HepG2 (cell line): ENCODE measurements around the gene DDX17. TPM values are rescaled to one million over a fixed set of nuclear protein-coding genes. Genes with fewer than 3 reads are reported as not detected.

Experiments used
- ATAC-seq: fragments of 200-7000 bp; cut with Tn5 transposase; 3 replicates; pipeline ENCODE4 v1.9.1; 2020; ENCODE audit warnings: mild to moderate bottlenecking, moderate library complexity
- BruUV-seq: library from RNA; stranded (reverse); fragments of 400-500 nt; replicated peaks from 2 replicates; lab custom pipeline; 2021; lab: Mats Ljungman, UMichigan
- CTCF ChIA-PET: fragments of 300-600 bp; formaldehyde crosslinking; extraction: SDS; loops from one replicate; lab custom pipeline; 2021; ENCODE audit warnings: low total read pairs, inconsistent platforms, low intra/inter-chr PET ratio; lab: Yijun Ruan, JAX
- POLR2A ChIA-PET: fragments of 350-600 bp; sonication (Branson Sonifier 250); formaldehyde crosslinking; loops from one replicate; lab custom pipeline; 2020; ENCODE audit warnings: antibody characterized with exemption, inconsistent platforms; lab: Yijun Ruan, JAX
- DNase-seq: peaks from one replicate; pipeline ENCODE4 v3.0.0-alpha.2; 2015; ENCODE audit warnings: low spot score
- FAIRE-seq: peaks from 3 replicates; lab custom pipeline; 2011; peaks lifted over from hg19 to GRCh38; lab: Jason Lieb, UNC
- H2AFZ ChIP-seq: one replicate; pipeline ENCODE4 v1.6.1; 2011; ENCODE audit warnings: low read length, inconsistent platforms
- H3K27ac ChIP-seq: fragments of 300-600 bp; 3 replicates; pipeline ENCODE4 v1.8.0; 2011; ENCODE audit warnings: mixed run types, mild to moderate bottlenecking, mixed read lengths, low read length, inconsistent platforms; ENCODE audit not compliant: insufficient read depth; ENCODE audit errors: extremely low read length
- H3K27me3 ChIP-seq, 2 experiments: fragments of 200-600 bp in 1 of 2; 2 replicates in 1 of 2; 3 replicates in 1 of 2; pipeline versions ENCODE4 v1.6.0 to v1.8.0; 2011; ENCODE audit warnings: low read length in 2 of 2, mild to moderate bottlenecking in 2 of 2, moderate library complexity in 2 of 2, inconsistent platforms in 1 of 2; ENCODE audit not compliant: insufficient read depth in 2 of 2, control insufficient read depth in 1 of 2
- H3K36me3 ChIP-seq, 2 experiments: fragments of 200-600 bp in 1 of 2; replicated peaks in 1 of 2; 2 replicates in 1 of 2; 3 replicates in 1 of 2; pipeline versions ENCODE4 v1.5.1 to v1.8.0; 2011; ENCODE audit warnings: low read length in 2 of 2, inconsistent platforms in 1 of 2; ENCODE audit not compliant: insufficient read depth in 2 of 2, control insufficient read depth in 1 of 2
- H3K4me1 ChIP-seq: 2 replicates; pipeline ENCODE4 v1.5.1; 2012; ENCODE audit warnings: low read length, inconsistent platforms; ENCODE audit not compliant: insufficient read depth
- H3K4me2 ChIP-seq: 2 replicates; pipeline ENCODE4 v1.6.0; 2011; ENCODE audit warnings: low read depth, low read length, inconsistent platforms
- H3K4me3 ChIP-seq, 3 experiments: fragments of 200-600 bp in 1 of 3; sonication (generic), shearing (Covaris generic) in 1 of 3; replicated peaks in 1 of 3; 2 replicates each; pipeline ENCODE4 v1.5.1; 2011 to 2016; ENCODE audit warnings: low read length in 3 of 3, inconsistent platforms in 2 of 3, low read depth in 2 of 3, mild to moderate bottlenecking in 2 of 3, control low read depth in 1 of 3, mixed read lengths in 1 of 3; ENCODE audit not compliant: insufficient read depth in 1 of 3
- H3K79me2 ChIP-seq: one replicate; pipeline ENCODE4 v1.6.1; 2011; ENCODE audit warnings: low read length, inconsistent platforms; ENCODE audit not compliant: insufficient read depth
- H3K9ac ChIP-seq: 2 replicates; pipeline ENCODE4 v1.6.0; 2011; ENCODE audit warnings: mild to moderate bottlenecking, low read depth, low read length, inconsistent platforms; ENCODE audit not compliant: insufficient read depth
- H3K9me3 ChIP-seq: 2 replicates; pipeline ENCODE4 v1.5.1; 2012; ENCODE audit warnings: mild to moderate bottlenecking, low read length
- H4K20me1 ChIP-seq: 2 replicates; pipeline ENCODE4 v1.6.0; 2011; ENCODE audit warnings: inconsistent platforms, mild to moderate bottlenecking, low read length, moderate library complexity; ENCODE audit not compliant: insufficient read depth
- GABPB1 ChIP-seq: IDR thresholded peaks from 2 replicates; pipeline ENCODE4 v1.6.1; 2016; ENCODE audit warnings: mild to moderate bottlenecking, missing genetic modification reagents, moderate library complexity, missing compliant biosample characterization
- HNF4G ChIP-seq, 2 experiments: sonication (generic) in 1 of 2; formaldehyde crosslinking in 1 of 2; IDR thresholded peaks; 2 replicates each; pipeline versions ENCODE4 v1.4.0 to v1.6.1; 2011 to 2020; ENCODE audit warnings: borderline replicate concordance in 2 of 2, low read depth in 2 of 2, mild to moderate bottlenecking in 2 of 2, low read length in 1 of 2, missing genetic modification reagents in 1 of 2, moderate library complexity in 1 of 2
- HNRNPH1 ChIP-seq: fragments of 200-400 bp; formaldehyde crosslinking; optimal IDR thresholded peaks from 2 replicates; pipeline ENCODE3; 2017; ENCODE audit warnings: mild to moderate bottlenecking, low read depth, low read length
- MEF2D ChIP-seq: sonication (generic); formaldehyde crosslinking; IDR thresholded peaks from 2 replicates; pipeline ENCODE4 v1.5.1; 2020; ENCODE audit warnings: mild to moderate bottlenecking, missing genetic modification reagents
- MYNN ChIP-seq: sonication (generic); formaldehyde crosslinking; IDR thresholded peaks from 2 replicates; pipeline ENCODE4 v1.4.0; 2020; ENCODE audit warnings: mild to moderate bottlenecking, low read depth, missing genetic modification reagents
- PBX2 ChIP-seq: IDR thresholded peaks from 2 replicates; pipeline ENCODE4 v1.6.1; 2016; ENCODE audit warnings: control low read depth
- SALL1 ChIP-seq: sonication (generic); formaldehyde crosslinking; IDR thresholded peaks from 2 replicates; pipeline ENCODE4 v1.8.0; 2022; ENCODE audit warnings: mild to moderate bottlenecking, missing genetic modification reagents
- SMAD3 ChIP-seq: sonication (generic); formaldehyde crosslinking; IDR thresholded peaks from 2 replicates; pipeline ENCODE4 v1.4.0; 2020; ENCODE audit warnings: missing genetic modification reagents
- SP1 ChIP-seq, 2 experiments: fragments of 450-650 bp in 1 of 2; sonication (generic) in 1 of 2; formaldehyde crosslinking in 1 of 2; IDR thresholded peaks; 2 replicates each; pipeline versions ENCODE4 v1.4.0 to v1.6.1; 2016 to 2020; ENCODE audit warnings: missing genetic modification reagents in 1 of 2
- ZBTB14 ChIP-seq: sonication (generic); formaldehyde crosslinking; IDR thresholded peaks from 2 replicates; pipeline ENCODE4 v1.4.0; 2020; ENCODE audit warnings: missing genetic modification reagents
- ZNF224 ChIP-seq: sonication (generic); formaldehyde crosslinking; IDR thresholded peaks from 2 replicates; pipeline ENCODE4 v1.5.0; 2020; ENCODE audit warnings: mild to moderate bottlenecking, missing genetic modification reagents
- ZNF281 ChIP-seq: sonication (generic); formaldehyde crosslinking; IDR thresholded peaks from 2 replicates; pipeline ENCODE4 v1.4.0; 2020; ENCODE audit warnings: missing genetic modification reagents, borderline replicate concordance
- ZNF350 ChIP-seq: sonication (generic); formaldehyde crosslinking; IDR thresholded peaks from 2 replicates; pipeline ENCODE4 v1.4.0; 2020; ENCODE audit warnings: mild to moderate bottlenecking, low read depth, missing genetic modification reagents, borderline replicate concordance
- ZNF367 ChIP-seq: sonication (generic); formaldehyde crosslinking; IDR thresholded peaks from 2 replicates; pipeline ENCODE4 v1.4.0; 2020; ENCODE audit warnings: missing genetic modification reagents, borderline replicate concordance
- WGBS: methylation state at CpG from one replicate; pipeline ENCODE4 v1.1.6; 2017; ENCODE audit warnings: low lambda C conversion rate; 5-methylcytosine and 5-hydroxymethylcytosine counted together
- in situ Hi-C: cut with HindIII; loops from 2 replicates; pipeline ENCODE4 v1.10.0; 2017; ENCODE audit warnings: low pct_unique_long_range_greater_than_20kb; ENCODE audit not compliant: extremely low pct_ligation_motif_present
- intact Hi-C: fragments of 100-400 bp; cut with micrococcal nuclease; formaldehyde crosslinking; loops from one replicate; pipeline ENCODE4 v1.10.0; 2022; ENCODE audit not compliant: unreplicated experiment
- polyA plus RNA-seq, 8 experiments: library from polyadenylated mRNA; depleted of rRNA in 3 of 8; stranded (reverse) in 7 of 8; unstranded in 1 of 8; fragments of >200 nt; fragmentation: Illumina TruSeq in 4 of 8; extraction: Trizol in 4 of 8; gene quantifications; 2 replicates each; pipeline versions ENCODE4 v1.2.1 to v1.2.3, GENCODE V29; 2011 to 2016; ENCODE audit warnings: low read depth in 4 of 8, missing spikeins in 1 of 8, mixed read lengths in 1 of 8; ENCODE audit not compliant: insufficient read depth in 1 of 8
- total RNA-seq, 5 experiments: library from RNA; depleted of rRNA; stranded (reverse); fragments of >200 nt; fragmentation: Illumina TruSeq; extraction: Trizol; gene quantifications; 2 replicates each; pipeline ENCODE4 v1.2.3, GENCODE V29; 2016; ENCODE audit warnings: low read depth in 1 of 5
- TF ChIP-seq, protein P1 (sequence below): sonication (generic); formaldehyde crosslinking; IDR thresholded peaks from 2 replicates; pipeline ENCODE4 v1.9.0; 2021; ENCODE audit warnings: missing genetic modification reagents, mild to moderate bottlenecking, borderline replicate concordance
- TF ChIP-seq, protein P2 (sequence below): sonication (generic); formaldehyde crosslinking; IDR thresholded peaks from 2 replicates; pipeline ENCODE4 v1.5.1; 2020; ENCODE audit warnings: mild to moderate bottlenecking, missing genetic modification reagents, moderate library complexity

DDX17 gene
- total and polyA plus RNA-seq, 2 of the 13 experiments (the other 11 are each of a cell fraction or from before 2014, with no cell fraction given) = 238 to 344 TPM

GRCh38 chr22:38444783-38445182, 61.3 kb downstream of the DDX17 start:
- in situ Hi-C loops = no loop called here
- no peak overlapping the region for H3K9ac ChIP-seq
- no peak for FAIRE-seq
- ChIA-PET POLR2A (no interaction called here), CTCF (no interaction called here)
- no peaks in the 10 kb centered on the region for H3K36me3 ChIP-seq
- no peak overlapping the region for H3K4me2 ChIP-seq
- no peak for ATAC-seq
- no peaks in the 10 kb centered on the region for H3K79me2 ChIP-seq
- DNase-seq = no peak
- no TSS peak for BruUV-seq
- H2AFZ ChIP-seq = no peak overlapping the region
- H3K27ac ChIP-seq = no peak overlapping the region
- H3K27me3 ChIP-seq = peaks cover 10 to 69% of the 10 kb centered on the region in 2 experiments
- intact Hi-C loops = no loop called here
- no peaks in the 10 kb centered on the region for H3K9me3 ChIP-seq
- H4K20me1 ChIP-seq = no peaks in the 10 kb centered on the region
- no peak overlapping the region for H3K4me3 ChIP-seq
- WGBS = 69% methylated on average over 10 of the region's 10 CpGs
- H3K4me1 ChIP-seq = no peaks in the 10 kb centered on the region
- TF ChIP-seq ZNF281 (CRISPR knock-in tag) = no peak
- no peak for TF ChIP-seq MYNN (CRISPR knock-in tag)
- TF ChIP-seq MEF2D = no peak
- TF ChIP-seq ZNF367 = no peak
- TF ChIP-seq, protein P1, sequence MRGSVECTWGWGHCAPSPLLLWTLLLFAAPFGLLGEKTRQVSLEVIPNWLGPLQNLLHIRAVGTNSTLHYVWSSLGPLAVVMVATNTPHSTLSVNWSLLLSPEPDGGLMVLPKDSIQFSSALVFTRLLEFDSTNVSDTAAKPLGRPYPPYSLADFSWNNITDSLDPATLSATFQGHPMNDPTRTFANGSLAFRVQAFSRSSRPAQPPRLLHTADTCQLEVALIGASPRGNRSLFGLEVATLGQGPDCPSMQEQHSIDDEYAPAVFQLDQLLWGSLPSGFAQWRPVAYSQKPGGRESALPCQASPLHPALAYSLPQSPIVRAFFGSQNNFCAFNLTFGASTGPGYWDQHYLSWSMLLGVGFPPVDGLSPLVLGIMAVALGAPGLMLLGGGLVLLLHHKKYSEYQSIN = no peak
- no peak for TF ChIP-seq ZNF224 (CRISPR knock-in tag)
- TF ChIP-seq, protein P2, sequence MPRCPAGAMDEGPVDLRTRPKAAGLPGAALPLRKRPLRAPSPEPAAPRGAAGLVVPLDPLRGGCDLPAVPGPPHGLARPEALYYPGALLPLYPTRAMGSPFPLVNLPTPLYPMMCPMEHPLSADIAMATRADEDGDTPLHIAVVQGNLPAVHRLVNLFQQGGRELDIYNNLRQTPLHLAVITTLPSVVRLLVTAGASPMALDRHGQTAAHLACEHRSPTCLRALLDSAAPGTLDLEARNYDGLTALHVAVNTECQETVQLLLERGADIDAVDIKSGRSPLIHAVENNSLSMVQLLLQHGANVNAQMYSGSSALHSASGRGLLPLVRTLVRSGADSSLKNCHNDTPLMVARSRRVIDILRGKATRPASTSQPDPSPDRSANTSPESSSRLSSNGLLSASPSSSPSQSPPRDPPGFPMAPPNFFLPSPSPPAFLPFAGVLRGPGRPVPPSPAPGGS (CRISPR knock-in tag) = no peak
- TF ChIP-seq GABPB1 (CRISPR knock-in tag) = no peak
- TF ChIP-seq SP1 (IDR thresholded peaks at IDR 0.05) = no peak
- no peak for TF ChIP-seq SP1 (CRISPR knock-in tag; IDR thresholded peaks at IDR 0.05)
- no peak for TF ChIP-seq ZNF350 (CRISPR knock-in tag)
- no peak for TF ChIP-seq HNRNPH1
- no peak for TF ChIP-seq HNF4G (IDR thresholded peaks at IDR 0.05; ENCODE audit: borderline replicate concordance, low read depth, low read length)
- TF ChIP-seq HNF4G (CRISPR knock-in tag; IDR thresholded peaks at IDR 0.05; ENCODE audit: borderline replicate concordance, low read depth) = no peak
- TF ChIP-seq ZBTB14 (CRISPR knock-in tag) = no peak
- no peak for TF ChIP-seq SMAD3 (CRISPR knock-in tag)
- TF ChIP-seq SALL1 = no peak
- no peak for TF ChIP-seq PBX2 (CRISPR knock-in tag)
